ENCODE measurements around the gene CTSC. TPM values are rescaled to one million over a fixed set of nuclear protein-coding genes. Genes with fewer than 3 reads are reported as not detected.
"Not testable (repeated sequence)": the region's sequence is repeated elsewhere in the genome, so short reads cannot be mapped to it uniquely, and the experiment has no call there.

Gene CTSC
- total RNA-seq, 1 donor from 2014 or later = 84.3 TPM

GRCh38 chr11:88326099-88326498 lies 11.4 kb downstream of the CTSC start:
- H3K9me3 Mint-ChIP-seq = peaks cover 12% of the 10 kb centered on the region
- H3K36me3 Mint-ChIP-seq (ENCODE audit: low read depth) = peaks cover 59% of the 10 kb centered on the region
- no peak for DNase-seq (ENCODE audit: low read depth, low spot score)
- no peak overlapping the region for H3K4me3 Mint-ChIP-seq
- peaks cover 13% of the 10 kb centered on the region for H3K4me1 Mint-ChIP-seq
- H3K27me3 Mint-ChIP-seq (ENCODE audit: low read depth) = no peaks in the 10 kb centered on the region
- no peak for TF ChIP-seq CTCF (conservative IDR thresholded peaks at IDR 0.05)
- no peak overlapping the region for H3K27ac Mint-ChIP-seq (ENCODE audit: unreplicated experiment)

- Mint-ChIP-seq H3K9me3 (peaks cover 12% of the 10 kb centered on the region), H3K27ac (ENCODE audit: unreplicated experiment) (no peak overlapping the region), H3K4me3 (no peak overlapping the region), H3K27me3 (ENCODE audit: low read depth) (no peaks in the 10 kb centered on the region), H3K36me3 (ENCODE audit: low read depth) (peaks cover 52% of the 10 kb centered on the region), H3K4me1 (peaks cover 9% of the 10 kb centered on the region)
- DNase-seq (ENCODE audit: low read depth, low spot score) = no peak
- no peak for TF ChIP-seq CTCF (conservative IDR thresholded peaks at IDR 0.05)
Measured at GRCh38 chr11:88324562-88325345, 12.8 kb downstream of the CTSC start.

DNA sequence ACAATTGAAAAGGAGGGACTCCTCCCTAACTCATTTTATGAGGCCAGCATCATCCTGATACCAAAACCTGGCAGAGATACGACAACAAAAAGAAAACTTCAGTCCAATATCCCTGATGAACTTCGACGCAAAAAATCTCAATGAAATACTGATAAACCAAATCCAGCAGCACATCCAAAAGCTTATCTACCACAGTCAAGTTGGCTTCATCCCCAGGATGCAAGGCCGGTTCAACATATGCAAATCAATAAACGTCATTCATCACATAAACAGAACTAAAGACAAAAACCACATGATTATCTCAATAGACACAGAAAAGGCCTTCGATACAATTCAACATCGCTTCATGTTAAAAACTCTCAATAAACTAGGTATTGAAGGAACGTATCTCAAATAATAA lies 14.7 kb downstream of the CTSC start:
- H3K4me3 Mint-ChIP-seq; DNase-seq (ENCODE audit: low read depth, low spot score); H3K4me1 Mint-ChIP-seq; H3K27ac Mint-ChIP-seq (ENCODE audit: unreplicated experiment); H3K27me3 Mint-ChIP-seq (ENCODE audit: low read depth): not testable (repeated sequence)
- peaks cover 12% of the 10 kb centered on the region for H3K9me3 Mint-ChIP-seq
- H3K36me3 Mint-ChIP-seq (ENCODE audit: low read depth) = peaks cover 47% of the 10 kb centered on the region

DNA sequence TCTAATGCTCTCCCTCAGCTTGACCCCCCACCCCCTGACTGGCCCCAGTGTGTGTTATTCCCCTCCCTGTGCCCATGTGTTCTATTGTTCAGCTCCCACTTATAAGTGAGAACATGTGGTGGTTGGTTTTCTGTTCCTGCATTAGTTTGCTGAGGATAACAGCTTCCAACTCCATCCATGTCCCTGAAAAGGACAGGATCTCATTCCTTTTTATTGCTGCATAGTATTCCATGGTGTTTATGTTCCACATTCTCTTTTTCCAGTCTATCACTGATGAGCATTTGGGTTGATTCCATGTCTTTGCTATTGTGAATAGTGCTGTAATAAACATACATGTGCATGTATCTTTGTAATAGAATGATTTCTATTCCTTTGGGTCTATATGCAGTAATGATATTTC lies 16.1 kb downstream of the CTSC start:
- Mint-ChIP-seq H3K9me3 (peaks cover 12% of the 10 kb centered on the region), H3K36me3 (ENCODE audit: low read depth) (peaks cover 41% of the 10 kb centered on the region)
- H3K4me3 Mint-ChIP-seq; H3K27ac Mint-ChIP-seq (ENCODE audit: unreplicated experiment); DNase-seq (ENCODE audit: low read depth, low spot score); H3K4me1 Mint-ChIP-seq; H3K27me3 Mint-ChIP-seq (ENCODE audit: low read depth): not testable (repeated sequence)

DNA sequence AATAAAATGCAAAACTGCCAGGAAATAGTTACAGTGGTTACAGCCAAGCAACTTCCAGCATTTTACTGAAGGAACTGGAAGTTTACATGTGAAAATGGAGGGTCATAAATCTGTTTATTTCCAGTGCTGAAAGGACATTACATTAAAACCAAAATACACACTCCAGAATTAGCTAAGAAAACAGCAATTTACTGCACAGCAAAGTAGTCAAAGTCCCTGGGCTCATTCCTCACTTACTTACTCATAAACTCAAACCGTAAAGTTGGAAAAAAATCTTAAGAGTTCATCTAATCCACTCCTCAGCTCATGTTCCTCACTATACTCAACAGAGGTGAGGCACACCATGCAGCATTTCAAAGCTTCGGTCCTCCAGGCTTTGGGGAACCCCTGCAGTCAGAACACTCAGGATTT lies 17.4 kb downstream of the CTSC start:
- Mint-ChIP-seq H3K27me3 (ENCODE audit: low read depth) (no peaks in the 10 kb centered on the region), H3K9me3 (peaks cover 12% of the 10 kb centered on the region), H3K36me3 (ENCODE audit: low read depth) (peaks cover 38% of the 10 kb centered on the region), H3K4me1 (no peaks in the 10 kb centered on the region), H3K27ac (ENCODE audit: unreplicated experiment) (peak overlapping the region; percentile 43), H3K4me3 (no peak overlapping the region)
- no peak for TF ChIP-seq CTCF (conservative IDR thresholded peaks at IDR 0.05)
- DNase-seq (ENCODE audit: low read depth, low spot score) = no peak

DNA sequence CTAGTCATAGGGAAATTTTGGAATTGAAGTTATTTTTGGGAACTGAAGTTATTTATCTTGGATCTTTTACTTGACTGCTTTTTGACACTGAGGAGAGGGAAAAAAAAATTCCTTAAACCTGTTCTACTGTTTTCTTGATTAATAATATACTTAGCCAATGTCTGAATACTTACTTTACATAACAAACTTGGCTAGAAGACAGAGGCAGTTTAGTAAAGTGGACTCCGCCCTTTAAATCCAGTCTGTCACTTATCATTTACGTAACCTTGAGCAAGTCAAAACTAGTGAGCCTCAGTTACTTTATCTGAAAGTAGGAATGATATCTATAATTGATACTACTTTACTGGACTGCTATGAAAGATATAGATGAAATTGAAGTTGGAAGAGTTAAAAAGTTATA lies 19.5 kb downstream of the CTSC start:
- H3K36me3 Mint-ChIP-seq (ENCODE audit: low read depth) = peaks cover 22% of the 10 kb centered on the region
- TF ChIP-seq CTCF (conservative IDR thresholded peaks at IDR 0.05) = no peak
- H3K4me1 Mint-ChIP-seq = no peaks in the 10 kb centered on the region
- H3K9me3 Mint-ChIP-seq = peaks cover 8% of the 10 kb centered on the region
- H3K27ac Mint-ChIP-seq (ENCODE audit: unreplicated experiment) = no peak overlapping the region
- H3K27me3 Mint-ChIP-seq (ENCODE audit: low read depth) = no peaks in the 10 kb centered on the region
- DNase-seq (ENCODE audit: low read depth, low spot score) = no peak
- no peak overlapping the region for H3K4me3 Mint-ChIP-seq
